Hepatocyte (in vitro differentiated cells): Measurements from ENCODE around the gene TBC1D24. TPM values are rescaled to one million over a fixed set of nuclear protein-coding genes. Genes with fewer than 3 reads are reported as not detected.

Experiments used
- DNase-seq: peaks from one replicate; pipeline ENCODE4 v3.0.0-alpha.2; 2016; ENCODE audit warnings: low spot score
- H2AFZ ChIP-seq: fragments of 200-600 bp; sonication (generic); 2 replicates; pipeline ENCODE4 v1.6.0; 2016; ENCODE audit warnings: antibody characterized with exemption, mild to moderate bottlenecking
- H3K27ac ChIP-seq: fragments of 200-600 bp; sonication (generic); 2 replicates; pipeline ENCODE4 v1.5.1; 2016; ENCODE audit warnings: mild to moderate bottlenecking
- H3K27me3 ChIP-seq: fragments of 200-600 bp; sonication (generic); 2 replicates; pipeline ENCODE4 v1.6.1; 2016
- H3K36me3 ChIP-seq: fragments of 200-600 bp; sonication (generic); replicated peaks from 2 replicates; pipeline ENCODE4 v1.5.1; 2016; ENCODE audit warnings: low read depth; ENCODE audit not compliant: insufficient read depth
- H3K4me1 ChIP-seq: fragments of 200-600 bp; sonication (generic); 2 replicates; pipeline ENCODE4 v1.5.1; 2016; ENCODE audit warnings: mild to moderate bottlenecking, moderate library complexity; ENCODE audit not compliant: insufficient read depth
- H3K4me2 ChIP-seq: fragments of 200-600 bp; sonication (generic); 2 replicates; pipeline ENCODE4 v1.6.0; 2016
- H3K4me3 ChIP-seq: fragments of 200-600 bp; sonication (generic); 2 replicates; pipeline ENCODE4 v1.5.1; 2016; ENCODE audit warnings: mild to moderate bottlenecking
- H3K79me2 ChIP-seq: fragments of 200-600 bp; sonication (generic); 2 replicates; pipeline ENCODE4 v1.6.0; 2017; ENCODE audit warnings: mild to moderate bottlenecking
- H3K9me2 ChIP-seq: fragments of 200-600 bp; sonication (generic); replicated peaks from 2 replicates; pipeline ENCODE4 v1.6.0; 2017; ENCODE audit warnings: mild to moderate bottlenecking; ENCODE audit not compliant: insufficient read depth
- H3K9me3 ChIP-seq: fragments of 200-600 bp; sonication (generic); 2 replicates; pipeline ENCODE4 v1.5.1; 2016; ENCODE audit warnings: low read depth, mild to moderate bottlenecking
- H4K20me1 ChIP-seq: fragments of 200-600 bp; sonication (generic); 2 replicates; pipeline ENCODE4 v1.6.0; 2016; ENCODE audit warnings: mild to moderate bottlenecking; ENCODE audit not compliant: insufficient read depth, poor library complexity, severe bottlenecking
- EZH2 ChIP-seq: fragments of 200-600 bp; sonication (generic); IDR thresholded peaks from 2 replicates; pipeline ENCODE4 v1.6.1; 2016; ENCODE audit warnings: antibody characterized with exemption, mild to moderate bottlenecking, borderline replicate concordance
- EZH2phosphoT487 ChIP-seq: fragments of 200-600 bp; sonication (generic); IDR thresholded peaks from one replicate; pipeline ENCODE4 v1.6.1; 2018; ENCODE audit warnings: antibody characterized with exemption, mild to moderate bottlenecking, low read depth, moderate library complexity; ENCODE audit not compliant: unreplicated experiment, severe bottlenecking
- WGBS: methylation state at CpG from one replicate; pipeline ENCODE4 v1.1.6; 2016; ENCODE audit warnings: low lambda C conversion rate; ENCODE audit errors: missing lambda C conversion rate; 5-methylcytosine and 5-hydroxymethylcytosine counted together
- polyA plus RNA-seq: library from polyadenylated mRNA; unstranded; fragments of >200 nt; fragmentation: Nextera tagmentation; extraction: Ambion mirVana; gene quantifications from 2 replicates; pipeline ENCODE4 v1.2.1, GENCODE V29; 2016
- total RNA-seq: library from RNA; depleted of rRNA; stranded (reverse); fragments of >200 nt; gene quantifications from 2 replicates; pipeline ENCODE4 v1.2.3, GENCODE V29; 2014
- TF ChIP-seq, protein P1 (sequence below): fragments of 200-600 bp; sonication (generic); IDR thresholded peaks from 2 replicates; pipeline ENCODE4 v1.5.1; 2016; ENCODE audit warnings: antibody characterized with exemption, mild to moderate bottlenecking; ENCODE audit not compliant: poor library complexity

Gene TBC1D24
- total and polyA plus RNA-seq, 2 experiments from 2014 or later: 8.3 to 13.6 TPM

GRCh38 chr16:2466667-2467527 lies 8.0 kb upstream of the TBC1D24 start:
- H3K27me3 ChIP-seq: peaks cover 8% of the 10 kb centered on the region
- peak overlapping the region; percentile 67 for H3K27ac ChIP-seq
- H3K4me3 ChIP-seq: no peak overlapping the region

DNA sequence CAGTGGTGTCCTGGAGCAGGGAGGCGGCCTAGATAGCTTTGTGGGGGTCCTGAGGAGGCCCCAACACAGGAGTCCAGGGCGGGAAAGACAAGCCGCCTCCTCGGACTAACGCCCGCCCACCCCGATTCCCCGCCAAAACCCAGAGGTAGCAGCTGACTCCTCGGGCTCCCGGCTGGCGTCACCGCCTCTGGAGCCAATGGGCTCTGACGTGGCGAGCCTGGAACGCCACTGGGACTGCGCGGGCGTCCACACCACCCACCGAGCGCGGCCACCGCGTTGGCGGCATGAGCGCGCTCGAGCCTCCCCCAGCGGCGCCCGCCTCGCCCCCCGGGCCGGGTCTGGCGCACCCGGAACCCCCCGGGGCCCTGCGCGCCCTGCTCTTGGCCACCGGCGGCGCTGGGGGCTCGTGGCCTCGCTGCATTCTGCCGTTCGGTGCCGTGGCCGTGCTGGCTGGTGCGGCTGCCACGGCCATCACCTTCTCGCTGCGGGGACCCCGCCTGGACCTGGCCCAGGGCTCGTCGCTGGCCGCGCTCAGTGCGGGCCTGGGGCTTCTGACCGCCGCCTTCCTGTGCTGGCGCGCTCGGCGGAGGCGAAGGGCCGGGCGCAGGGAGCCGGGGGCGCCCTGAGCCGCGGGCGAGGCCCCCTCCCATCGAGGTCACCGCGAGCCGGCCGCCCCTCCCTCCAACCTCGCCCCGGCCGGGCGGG lies 7.2 kb upstream of the TBC1D24 start:
- Histone ChIP-seq H2AFZ (peak overlapping the region; percentile 6), H3K27ac (peak overlapping the region; percentile 93), H3K4me2 (peak overlapping the region; percentile 98), H3K9me3 (no peaks in the 10 kb centered on the region), H3K4me1 (peaks cover 50% of the 10 kb centered on the region), H3K4me3 (peak overlapping the region; percentile 72), H4K20me1 (no peaks in the 10 kb centered on the region), H3K9me2 (no peaks in the 10 kb centered on the region), H3K79me2 (no peaks in the 10 kb centered on the region), H3K36me3 (no peaks in the 10 kb centered on the region), H3K27me3 (peaks cover 8% of the 10 kb centered on the region)
- 9% methylated on average over 13 of the region's 80 CpGs for WGBS
- no peak for TF ChIP-seq EZH2phosphoT487
- peak; percentile 37 for TF ChIP-seq EZH2
- TF ChIP-seq, protein P1, sequence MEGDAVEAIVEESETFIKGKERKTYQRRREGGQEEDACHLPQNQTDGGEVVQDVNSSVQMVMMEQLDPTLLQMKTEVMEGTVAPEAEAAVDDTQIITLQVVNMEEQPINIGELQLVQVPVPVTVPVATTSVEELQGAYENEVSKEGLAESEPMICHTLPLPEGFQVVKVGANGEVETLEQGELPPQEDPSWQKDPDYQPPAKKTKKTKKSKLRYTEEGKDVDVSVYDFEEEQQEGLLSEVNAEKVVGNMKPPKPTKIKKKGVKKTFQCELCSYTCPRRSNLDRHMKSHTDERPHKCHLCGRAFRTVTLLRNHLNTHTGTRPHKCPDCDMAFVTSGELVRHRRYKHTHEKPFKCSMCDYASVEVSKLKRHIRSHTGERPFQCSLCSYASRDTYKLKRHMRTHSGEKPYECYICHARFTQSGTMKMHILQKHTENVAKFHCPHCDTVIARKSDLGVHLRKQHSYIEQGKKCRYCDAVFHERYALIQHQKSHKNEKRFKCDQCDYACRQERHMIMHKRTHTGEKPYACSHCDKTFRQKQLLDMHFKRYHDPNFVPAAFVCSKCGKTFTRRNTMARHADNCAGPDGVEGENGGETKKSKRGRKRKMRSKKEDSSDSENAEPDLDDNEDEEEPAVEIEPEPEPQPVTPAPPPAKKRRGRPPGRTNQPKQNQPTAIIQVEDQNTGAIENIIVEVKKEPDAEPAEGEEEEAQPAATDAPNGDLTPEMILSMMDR: peak; percentile 10
- DNase-seq: peak; percentile 84

More at GRCh38 chr16:2466667-2467527, 8.0 kb upstream of the TBC1D24 start:
- H2AFZ ChIP-seq: no peak overlapping the region
- no peaks in the 10 kb centered on the region for H3K36me3 ChIP-seq
- TF ChIP-seq, protein P1: no peak
- no peak for TF ChIP-seq EZH2
- no peak for TF ChIP-seq EZH2phosphoT487
- H3K4me1 ChIP-seq: peaks cover 45% of the 10 kb centered on the region
- H3K9me2 ChIP-seq: no peaks in the 10 kb centered on the region
- WGBS: 86% methylated on average over 29 of the region's 29 CpGs
- no peaks in the 10 kb centered on the region for H3K9me3 ChIP-seq
- H3K4me2 ChIP-seq: peak overlapping the region; percentile 98
- H3K79me2 ChIP-seq: no peaks in the 10 kb centered on the region
- H4K20me1 ChIP-seq: no peaks in the 10 kb centered on the region
- DNase-seq: no peak

DNA sequence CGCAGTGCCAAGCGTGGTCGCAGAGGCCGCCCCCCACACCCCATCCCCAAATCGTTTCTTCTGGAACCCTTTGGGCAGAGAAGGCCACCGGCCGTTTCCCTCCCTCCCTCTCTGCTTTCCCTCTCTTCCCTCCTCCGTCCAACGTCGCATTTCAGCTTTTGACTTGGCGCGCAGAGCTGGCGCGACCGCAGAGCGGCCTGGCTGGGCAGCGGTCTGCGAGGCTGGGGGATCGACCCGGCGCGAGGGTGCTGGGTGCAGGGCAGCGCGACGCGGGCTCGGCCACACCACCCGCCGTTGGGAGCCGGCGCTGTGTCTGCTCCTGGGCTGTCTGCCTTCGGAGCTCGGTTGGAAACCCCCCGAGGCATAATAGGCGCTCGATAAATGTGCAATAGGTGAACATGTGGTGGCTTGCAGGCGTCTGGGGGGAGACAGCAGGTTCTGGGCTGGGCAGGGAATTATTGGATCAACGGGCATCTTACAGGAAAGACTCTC lies 6.6 kb upstream of the TBC1D24 start:
- DNase-seq: peak; percentile 48
- H2AFZ ChIP-seq: peak overlapping the region; percentile 6
- H3K4me3 ChIP-seq: peak overlapping the region; percentile 72
- peaks cover 55% of the 10 kb centered on the region for H3K4me1 ChIP-seq
- TF ChIP-seq, protein P1: no peak
- TF ChIP-seq EZH2phosphoT487: no peak
- TF ChIP-seq EZH2: no peak
- peak overlapping the region; percentile 93 for H3K27ac ChIP-seq
- H3K9me3 ChIP-seq: no peaks in the 10 kb centered on the region
- H3K9me2 ChIP-seq: no peaks in the 10 kb centered on the region
- WGBS: 1% methylated on average over 27 of the region's 38 CpGs
- H3K27me3 ChIP-seq: peaks cover 8% of the 10 kb centered on the region
- no peaks in the 10 kb centered on the region for H4K20me1 ChIP-seq
- peaks cover 1% of the 10 kb centered on the region for H3K79me2 ChIP-seq
- no peaks in the 10 kb centered on the region for H3K36me3 ChIP-seq
- peak overlapping the region; percentile 98 for H3K4me2 ChIP-seq
